Measurements from ENCODE around the gene TMEM123.

TMEM123 gene

DNA sequence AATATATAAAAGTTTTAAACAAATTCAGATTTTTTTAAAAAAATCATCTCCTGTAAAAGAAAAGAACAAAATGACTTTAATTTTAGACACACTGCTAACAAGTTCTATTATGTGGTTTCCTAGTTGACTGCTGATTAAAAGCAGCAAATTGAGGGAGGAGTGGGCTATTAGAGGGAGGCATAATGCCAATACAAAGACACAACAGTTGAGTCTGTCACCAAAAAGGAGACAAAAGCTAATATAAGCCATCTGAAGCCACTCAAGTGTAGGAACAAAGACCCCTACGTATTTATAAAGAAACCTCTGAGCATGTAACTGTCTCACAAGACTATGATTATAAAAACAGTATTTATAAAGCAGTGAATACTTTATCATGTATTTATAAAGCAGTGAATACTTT, 28.6 kb downstream of the TMEM123 start:
- TF ChIP-seq, protein P1, sequence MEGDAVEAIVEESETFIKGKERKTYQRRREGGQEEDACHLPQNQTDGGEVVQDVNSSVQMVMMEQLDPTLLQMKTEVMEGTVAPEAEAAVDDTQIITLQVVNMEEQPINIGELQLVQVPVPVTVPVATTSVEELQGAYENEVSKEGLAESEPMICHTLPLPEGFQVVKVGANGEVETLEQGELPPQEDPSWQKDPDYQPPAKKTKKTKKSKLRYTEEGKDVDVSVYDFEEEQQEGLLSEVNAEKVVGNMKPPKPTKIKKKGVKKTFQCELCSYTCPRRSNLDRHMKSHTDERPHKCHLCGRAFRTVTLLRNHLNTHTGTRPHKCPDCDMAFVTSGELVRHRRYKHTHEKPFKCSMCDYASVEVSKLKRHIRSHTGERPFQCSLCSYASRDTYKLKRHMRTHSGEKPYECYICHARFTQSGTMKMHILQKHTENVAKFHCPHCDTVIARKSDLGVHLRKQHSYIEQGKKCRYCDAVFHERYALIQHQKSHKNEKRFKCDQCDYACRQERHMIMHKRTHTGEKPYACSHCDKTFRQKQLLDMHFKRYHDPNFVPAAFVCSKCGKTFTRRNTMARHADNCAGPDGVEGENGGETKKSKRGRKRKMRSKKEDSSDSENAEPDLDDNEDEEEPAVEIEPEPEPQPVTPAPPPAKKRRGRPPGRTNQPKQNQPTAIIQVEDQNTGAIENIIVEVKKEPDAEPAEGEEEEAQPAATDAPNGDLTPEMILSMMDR (IDR thresholded peaks at IDR 0.05), result no peak
- no peak overlapping the region for H3K27ac ChIP-seq
- no peak for DNase-seq (ENCODE audit: low spot score)
- H3K4me3 ChIP-seq, result no peak overlapping the region

DNA sequence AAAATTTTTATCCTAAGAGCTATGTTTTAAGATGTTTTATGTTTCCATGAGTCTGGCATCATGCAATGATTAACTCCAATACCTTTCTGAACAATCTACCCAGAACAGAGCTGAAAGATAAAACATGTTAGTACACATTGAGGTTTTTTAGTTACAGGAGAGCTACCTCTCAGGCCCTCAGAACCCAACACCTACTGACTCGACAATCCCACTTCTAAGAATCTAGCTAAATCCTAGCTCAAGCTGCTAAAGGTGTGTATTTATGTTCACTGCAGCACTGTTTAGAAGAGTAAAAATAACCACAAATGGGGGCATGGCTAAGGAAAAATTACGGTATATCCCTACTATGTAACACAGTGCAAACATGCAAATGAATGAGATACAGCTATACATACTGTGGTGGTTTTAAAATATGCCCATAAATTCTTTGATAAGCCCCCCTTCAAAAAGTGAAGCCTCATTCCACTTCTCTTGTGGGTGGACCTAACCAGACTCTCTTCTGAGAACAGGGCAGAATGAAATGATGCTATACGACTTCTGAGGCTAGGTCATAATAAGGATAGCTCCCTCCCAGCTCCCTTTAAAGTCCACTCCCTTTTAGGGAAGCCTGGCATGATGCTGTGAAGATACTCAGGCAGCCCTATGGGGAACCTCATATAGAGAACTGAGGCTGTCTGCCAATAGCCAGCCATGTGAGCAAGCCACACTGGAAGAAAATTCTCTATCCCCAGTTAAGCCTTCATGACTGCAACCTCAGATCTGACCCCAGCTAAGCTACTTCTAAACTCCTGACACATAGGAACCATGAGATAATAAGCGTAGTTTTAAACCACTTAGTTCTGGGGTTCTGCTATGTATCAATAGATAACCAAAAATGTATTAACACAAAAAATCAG, 29.5 kb downstream of the TMEM123 start:
- H3K27ac ChIP-seq, result no peak overlapping the region
- no peak for DNase-seq (ENCODE audit: low spot score)
- H3K4me3 ChIP-seq, result no peak overlapping the region
- TF ChIP-seq, protein P1 (IDR thresholded peaks at IDR 0.05), result no peak

DNA sequence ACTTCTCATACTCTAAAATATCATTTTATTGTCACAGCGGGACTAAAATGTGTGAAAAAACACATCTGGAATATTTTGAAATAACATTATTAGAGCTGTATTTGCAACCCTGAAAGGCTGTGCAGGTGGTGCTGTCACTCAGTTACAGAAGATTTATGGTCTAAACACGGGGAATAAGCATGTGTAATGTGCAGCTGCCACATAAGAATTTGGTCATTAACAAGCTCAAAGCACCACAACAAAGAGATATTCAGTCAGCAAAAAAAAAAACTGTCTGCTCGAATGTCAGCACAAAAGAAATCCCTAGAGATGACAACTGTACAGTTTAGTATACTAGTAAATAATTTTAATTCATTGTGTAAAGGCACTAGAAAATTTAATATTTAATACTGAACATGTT, 31.3 kb downstream of the TMEM123 start:
- H3K27ac ChIP-seq, result no peak overlapping the region
- no peak for DNase-seq (ENCODE audit: low spot score)
- H3K4me3 ChIP-seq, result no peak overlapping the region
- TF ChIP-seq, protein P1 (IDR thresholded peaks at IDR 0.05), result no peak

DNA sequence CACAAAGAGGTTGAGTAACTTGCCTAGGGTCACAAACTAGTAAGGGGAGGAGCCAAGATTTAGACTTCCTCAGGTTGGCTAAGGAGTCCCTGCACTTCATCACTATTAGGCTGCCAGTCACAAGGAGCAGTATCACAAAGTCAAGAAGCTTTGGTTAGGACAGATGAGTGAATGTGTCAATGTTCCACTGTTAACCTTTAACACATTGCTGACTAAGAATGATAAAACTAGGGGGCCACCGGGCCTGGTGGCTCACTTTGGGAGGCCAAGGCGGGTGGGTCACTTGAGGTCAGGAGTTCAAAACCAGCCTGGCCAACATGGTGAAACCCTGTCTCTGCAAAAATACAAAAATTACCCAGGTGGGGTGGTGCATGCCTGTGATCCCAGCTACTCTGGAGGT, 32.0 kb downstream of the TMEM123 start:
- Histone ChIP-seq H3K27ac (no peak overlapping the region), H3K4me3 (no peak overlapping the region)
- TF ChIP-seq, protein P1 (IDR thresholded peaks at IDR 0.05), result no peak
- no peak for DNase-seq (ENCODE audit: low spot score)

DNA sequence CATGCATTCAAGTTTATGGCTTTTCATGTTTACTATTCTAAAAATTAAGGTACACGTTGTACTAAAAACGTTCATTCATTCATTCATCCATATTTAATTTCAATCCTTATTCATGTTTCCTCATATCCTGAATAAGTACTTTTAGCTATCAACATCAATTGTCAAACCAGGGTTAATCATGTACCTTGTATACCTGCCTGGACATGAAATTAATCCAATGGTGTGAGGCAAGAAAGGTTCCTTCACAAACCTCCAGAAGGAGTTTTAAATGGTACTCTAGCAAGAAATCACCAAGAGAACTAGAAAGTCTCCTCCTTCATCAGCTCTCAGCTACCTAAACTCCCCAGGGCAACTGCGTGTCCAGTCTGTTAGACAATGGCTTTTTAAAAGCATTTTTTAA, 33.4 kb downstream of the TMEM123 start:
- DNase-seq (ENCODE audit: low spot score), result no peak
- TF ChIP-seq, protein P1 (IDR thresholded peaks at IDR 0.05), result no peak
- no peak overlapping the region for H3K4me3 ChIP-seq
- H3K27ac ChIP-seq, result no peak overlapping the region

DNA sequence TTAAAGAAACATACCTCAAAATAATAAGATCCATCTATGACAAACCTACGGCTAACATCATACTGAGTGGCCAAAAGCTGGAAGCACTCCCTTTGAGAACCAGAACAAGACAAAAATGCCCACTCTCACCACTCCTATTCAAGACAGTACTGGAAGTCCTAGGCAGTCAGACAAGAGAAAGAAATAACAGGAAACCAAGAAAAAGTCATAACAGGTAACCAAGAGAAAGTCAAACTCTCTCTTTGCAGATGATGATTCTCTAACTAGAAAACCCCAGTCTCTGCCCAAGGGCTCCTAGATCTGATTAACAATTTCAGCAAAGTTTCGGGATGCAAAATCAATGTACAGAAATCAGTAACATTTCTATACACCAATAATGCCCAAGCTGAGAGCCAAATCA, 35.6 kb downstream of the TMEM123 start:
- Histone ChIP-seq H3K4me3 (no peak overlapping the region), H3K27ac (no peak overlapping the region)
- TF ChIP-seq, protein P1 (IDR thresholded peaks at IDR 0.05), result no peak
- DNase-seq (ENCODE audit: low spot score), result no peak

DNA sequence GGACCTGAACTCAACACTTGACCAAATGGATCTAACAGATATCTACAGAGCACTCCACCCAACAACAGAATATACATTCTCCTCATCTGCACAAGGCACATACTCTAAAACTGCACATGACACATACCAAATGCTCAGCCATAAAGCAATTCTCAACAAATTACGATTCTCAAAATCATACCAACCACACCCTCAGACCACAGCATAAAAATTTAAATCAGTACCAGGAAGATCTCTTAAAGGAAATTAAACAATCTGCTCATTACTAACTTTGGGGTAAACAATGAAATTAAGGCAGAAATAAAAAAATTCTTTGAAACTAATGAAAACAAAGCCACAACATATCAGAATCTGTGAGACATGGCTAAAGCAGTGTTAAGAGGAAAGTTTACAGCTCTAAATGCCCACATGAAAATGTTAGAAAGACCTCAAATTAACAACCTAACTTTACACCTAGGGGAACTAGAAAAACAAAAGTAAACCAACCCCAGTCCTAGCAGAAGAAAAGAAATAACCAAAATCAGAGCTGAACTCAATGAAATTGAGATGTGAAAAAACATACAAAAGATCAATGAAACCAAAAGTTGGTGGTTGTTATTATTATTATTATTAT, 37.2 kb downstream of the TMEM123 start:
- TF ChIP-seq, protein P1 (IDR thresholded peaks at IDR 0.05), result no peak
- H3K27ac ChIP-seq, result no peak overlapping the region
- no peak for DNase-seq (ENCODE audit: low spot score)
- H3K4me3 ChIP-seq, result no peak overlapping the region

Measured in coronary artery (tissue), 2 donors.